Measurements from ENCODE around the gene CELA3A.
"Not testable (repeated sequence)": the region's sequence is repeated elsewhere in the genome, so short reads cannot be mapped to it uniquely, and the experiment has no call there.

- not testable (repeated sequence) for TF ChIP-seq CTCF (IDR thresholded peaks at IDR 0.05 in 2 of 3, conservative IDR thresholded peaks at IDR 0.05 in 1 of 3; ENCODE audit: control insufficient read depth in 2 of 3, extremely low read depth in 1 of 3, insufficient read depth in 1 of 3, low read depth in 3 of 3, low read length in 3 of 3); JUNB (IDR thresholded peaks at IDR 0.05); ELK1 (IDR thresholded peaks at IDR 0.05; ENCODE audit: low read depth, low read length)
These were observed 5.3 kb downstream of the CELA3A start for GRCh38 chr1:22006736-22007135.

All from GM12878 (cell line).